Tibial nerve (tissue), 4 donors: Measurements from ENCODE around the gene MRPL17. TPM values are rescaled to one million over a fixed set of nuclear protein-coding genes. Genes with fewer than 3 reads are reported as not detected.

Experiments
- DNase-seq, 2 donors: peaks; one replicate each; pipeline ENCODE4 v3.0.0-alpha.2; 2019; ENCODE audit warnings: low spot score in 2 of 2
- H3K27ac ChIP-seq, 4 donors: fragments of 200-600 bp; sonication (generic) in 3 of 4; one replicate each; pipeline ENCODE4 v1.5.1; 2017 to 2019; ENCODE audit warnings: mild to moderate bottlenecking in 1 of 4
- H3K27me3 ChIP-seq, 2 donors: fragments of 200-600 bp; sonication (generic) in 1 of 2; one replicate each; pipeline versions ENCODE4 v1.5.1 to v1.6.0; 2017 to 2019
- H3K36me3 ChIP-seq, 3 donors: fragments of 200-600 bp; sonication (generic); one replicate each; pipeline ENCODE4 v1.5.1; 2018 to 2019
- H3K4me1 ChIP-seq, 4 donors: fragments of 200-600 bp; sonication (generic) in 3 of 4; one replicate each; pipeline ENCODE4 v1.5.1; 2017 to 2019
- H3K4me3 ChIP-seq, 4 donors: fragments of 200-600 bp; sonication (generic) in 3 of 4; one replicate each; pipeline ENCODE4 v1.5.1; 2017 to 2019; ENCODE audit warnings: mild to moderate bottlenecking in 1 of 4, moderate library complexity in 1 of 4
- H3K9me3 ChIP-seq, 4 donors: fragments of 200-600 bp; sonication (generic) in 3 of 4; one replicate each; pipeline ENCODE4 v1.5.1; 2017 to 2019
- CTCF ChIP-seq, 5 experiments: fragments of 200-600 bp in 3 of 5; fragments of 450-650 bp in 2 of 5; sonication (generic) in 3 of 5; IDR thresholded peaks; one replicate each; pipeline ENCODE4 v1.5.1; 2016 to 2019; ENCODE audit warnings: antibody characterized with exemption in 5 of 5, mild to moderate bottlenecking in 3 of 5, moderate library complexity in 2 of 5
- EP300 ChIP-seq, 2 donors: sonication (generic); formaldehyde crosslinking; IDR thresholded peaks; one replicate each; pipeline ENCODE4 v1.6.1; 2017; ENCODE audit warnings: antibody characterized with exemption in 2 of 2, mild to moderate bottlenecking in 1 of 2
- POLR2A ChIP-seq, 2 donors: fragments of 450-650 bp; IDR thresholded peaks; one replicate each; pipeline ENCODE4 v1.6.1; 2017; ENCODE audit warnings: antibody characterized with exemption in 2 of 2, mild to moderate bottlenecking in 2 of 2, moderate library complexity in 2 of 2
- WGBS, 2 donors: methylation state at CpG; one replicate each; pipeline ENCODE4 v1.1.5; 2018; 5-methylcytosine and 5-hydroxymethylcytosine counted together
- total RNA-seq, 4 donors: library from RNA; depleted of rRNA; stranded (reverse); fragments of >200 nt; gene quantifications; one replicate each; pipeline ENCODE4 v1.1.0, GENCODE V29; 2016

The MRPL17 gene
- total RNA-seq, 4 donors from 2014 or later = 17.3 to 24.6 (median 21.6) TPM

GRCh38 chr11:6638429-6638828 is 44.7 kb downstream of the MRPL17 start:
- Histone ChIP-seq H3K9me3 (no peaks in the 10 kb centered on the region), H3K27me3 (no peaks in the 10 kb centered on the region), H3K27ac (no peak overlapping the region), H3K36me3 (peaks cover 0 to 6% (median 0%) of the 10 kb centered on the region in 3 donors), H3K4me1 (peaks cover 0 to 65% (median 36%) of the 10 kb centered on the region in 4 donors), H3K4me3 (no peak overlapping the region)
- WGBS, 2 donors = 72 to 83% methylated on average over 4 of the region's 4 CpGs
- DNase-seq = no peak
- no peak for TF ChIP-seq CTCF (IDR thresholded peaks at IDR 0.05)
- no peak for TF ChIP-seq EP300 (IDR thresholded peaks at IDR 0.05)

- no peaks in the 10 kb centered on the region for H3K9me3 ChIP-seq
- WGBS, 2 donors = 25 to 29% methylated on average over 3 of the region's 3 CpGs
- H3K4me3 ChIP-seq = no peak overlapping the region
- H3K4me1 ChIP-seq = peaks cover 0 to 65% (median 36%) of the 10 kb centered on the region in 4 donors
- no peak for DNase-seq
- no peak overlapping the region for H3K27ac ChIP-seq
- H3K36me3 ChIP-seq = peaks cover 0 to 9% (median 0%) of the 10 kb centered on the region in 3 donors
- no peaks in the 10 kb centered on the region for H3K27me3 ChIP-seq
- TF ChIP-seq POLR2A (IDR thresholded peaks at IDR 0.05) (no peak), EP300 (IDR thresholded peaks at IDR 0.05) (peak in 1 of 2 donors; percentile 22)
Measured at GRCh38 chr11:6637871-6638270, 45.3 kb downstream of the MRPL17 start.

- H3K9me3 ChIP-seq = no peaks in the 10 kb centered on the region
- DNase-seq = no peak
- H3K27ac ChIP-seq = peak overlapping the region in 2 of 4 donors; percentile 26 to 67
- no peak overlapping the region for H3K4me3 ChIP-seq
- H3K4me1 ChIP-seq = peaks cover 0 to 65% (median 36%) of the 10 kb centered on the region in 4 donors
- peaks cover 0 to 23% (median 0%) of the 10 kb centered on the region in 3 donors for H3K36me3 ChIP-seq
- no peak for TF ChIP-seq EP300 (IDR thresholded peaks at IDR 0.05)
- TF ChIP-seq POLR2A (IDR thresholded peaks at IDR 0.05) = no peak
- no peak for TF ChIP-seq CTCF (IDR thresholded peaks at IDR 0.05)
- 89 to 94% methylated on average over 3 of the region's 3 CpGs for WGBS, 2 donors
- peaks cover 0 to 2% of the 10 kb centered on the region in 2 donors for H3K27me3 ChIP-seq
Measured at GRCh38 chr11:6636480-6636879, 46.7 kb downstream of the MRPL17 start.

- TF ChIP-seq EP300 (IDR thresholded peaks at IDR 0.05) = peak; percentile 28 to 70
- no peak for TF ChIP-seq CTCF (IDR thresholded peaks at IDR 0.05)
- WGBS, 2 donors = 17 to 20% methylated on average over 10 of the region's 10 CpGs
- H3K4me3 ChIP-seq = no peak overlapping the region
- H3K36me3 ChIP-seq = peaks cover 0 to 27% (median 0%) of the 10 kb centered on the region in 3 donors
- peaks cover 0 to 13% of the 10 kb centered on the region in 2 donors for H3K27me3 ChIP-seq
- no peaks in the 10 kb centered on the region for H3K9me3 ChIP-seq
- H3K27ac ChIP-seq = peak overlapping the region in 3 of 4 donors; percentile 26 to 67 (median 38)
- peaks cover 0 to 69% (median 36%) of the 10 kb centered on the region in 4 donors for H3K4me1 ChIP-seq
- peak in 1 of 2 donors; percentile 33 for DNase-seq
Measured at GRCh38 chr11:6635082-6635932, 47.8 kb downstream of the MRPL17 start.

- Histone ChIP-seq H3K27ac (peak overlapping the region in 2 of 4 donors; percentile 26 to 67), H3K27me3 (peaks cover 0 to 13% of the 10 kb centered on the region in 2 donors), H3K9me3 (no peaks in the 10 kb centered on the region), H3K36me3 (peaks cover 0 to 35% (median 0%) of the 10 kb centered on the region in 3 donors), H3K4me1 (peaks cover 0 to 65% (median 36%) of the 10 kb centered on the region in 4 donors), H3K4me3 (no peak overlapping the region)
- no peak for TF ChIP-seq CTCF (IDR thresholded peaks at IDR 0.05)
- TF ChIP-seq POLR2A (IDR thresholded peaks at IDR 0.05) = no peak
- no peak for TF ChIP-seq EP300 (IDR thresholded peaks at IDR 0.05)
- 46 to 56% methylated on average over 1 of the region's 1 CpG for WGBS, 2 donors
- DNase-seq = no peak
Measured at GRCh38 chr11:6634534-6634933, 48.6 kb downstream of the MRPL17 start.
